Neural progenitor cell (in vitro differentiated cells): ENCODE data around the gene CMC2. TPM values are rescaled to one million over a fixed set of nuclear protein-coding genes. Genes with fewer than 3 reads are reported as not detected.

Experiments
- DNase-seq: peaks from one replicate; pipeline ENCODE4 v3.0.0-alpha.2; 2016; ENCODE audit warnings: low spot score
- H2AFZ ChIP-seq: fragments of 200-600 bp; sonication (generic); replicated peaks from 2 replicates; pipeline ENCODE4 v1.6.1; 2016; ENCODE audit warnings: antibody characterized with exemption
- H3F3A ChIP-seq: fragments of 200-600 bp; sonication (generic); 2 replicates; pipeline ENCODE4 v1.6.1; 2016; ENCODE audit warnings: antibody characterized with exemption, low read depth
- H3K27ac ChIP-seq: fragments of 200-600 bp; sonication (generic); 2 replicates; pipeline ENCODE4 v1.5.1; 2016; ENCODE audit warnings: mild to moderate bottlenecking
- H3K27me3 ChIP-seq: fragments of 200-600 bp; sonication (generic); 2 replicates; pipeline ENCODE4 v1.6.1; 2016; ENCODE audit warnings: mild to moderate bottlenecking, moderate library complexity
- H3K36me3 ChIP-seq: fragments of 200-600 bp; sonication (generic); 2 replicates; pipeline ENCODE4 v1.5.1; 2016
- H3K4me1 ChIP-seq: fragments of 200-600 bp; sonication (generic); 2 replicates; pipeline ENCODE4 v1.6.1; 2016; ENCODE audit warnings: mixed run types
- H3K4me2 ChIP-seq: fragments of 200-600 bp; sonication (generic); 2 replicates; pipeline ENCODE4 v1.6.1; 2016
- H3K4me3 ChIP-seq: fragments of 200-600 bp; sonication (generic); 2 replicates; pipeline ENCODE4 v1.5.1; 2016
- H3K79me2 ChIP-seq: fragments of 200-600 bp; sonication (generic); 2 replicates; pipeline ENCODE4 v1.6.1; 2016; ENCODE audit warnings: low read depth
- H3K9ac ChIP-seq: fragments of 200-600 bp; sonication (generic); 2 replicates; pipeline ENCODE4 v1.6.1; 2016
- H3K9me3 ChIP-seq: fragments of 200-600 bp; sonication (generic); 2 replicates; pipeline ENCODE4 v1.5.1; 2016; ENCODE audit warnings: low read depth
- H4K20me1 ChIP-seq: fragments of 200-600 bp; sonication (generic); 2 replicates; pipeline ENCODE4 v1.6.1; 2016; ENCODE audit warnings: low read depth
- H3K27ac Mint-ChIP-seq: 3 replicates; pipeline ENCODE4 v1.8.0; 2021; ENCODE audit warnings: mixed read lengths
- H3K27me3 Mint-ChIP-seq: 2 replicates; pipeline ENCODE4 v1.8.0; 2022; ENCODE audit warnings: low read depth, mild to moderate bottlenecking, inconsistent platforms, moderate library complexity, mixed read lengths; ENCODE audit not compliant: insufficient read depth
- H3K36me3 Mint-ChIP-seq: 3 replicates; pipeline ENCODE4 v1.8.0; 2021; ENCODE audit warnings: mixed read lengths
- H3K4me1 Mint-ChIP-seq: 3 replicates; pipeline ENCODE4 v1.8.0; 2021; ENCODE audit warnings: mixed read lengths
- H3K4me3 Mint-ChIP-seq: 3 replicates; pipeline ENCODE4 v1.8.0; 2021; ENCODE audit warnings: mild to moderate bottlenecking, moderate library complexity, mixed read lengths
- H3K9me3 Mint-ChIP-seq: 3 replicates; pipeline ENCODE4 v1.8.0; 2020; ENCODE audit warnings: mixed read lengths
- CTCF ChIP-seq: fragments of 200-600 bp; sonication (generic); IDR thresholded peaks from 2 replicates; pipeline ENCODE4 v1.5.1; 2017; ENCODE audit warnings: antibody characterized with exemption, mild to moderate bottlenecking
- EZH2 ChIP-seq: fragments of 200-600 bp; sonication (generic); IDR thresholded peaks from 2 replicates; pipeline ENCODE4 v1.6.1; 2017; ENCODE audit warnings: antibody characterized with exemption, mild to moderate bottlenecking, moderate library complexity
- EZH2phosphoT487 ChIP-seq: fragments of 200-600 bp; sonication (generic); IDR thresholded peaks from 2 replicates; pipeline ENCODE4 v1.6.1; 2017; ENCODE audit warnings: antibody characterized with exemption
- total RNA-seq: library from RNA; depleted of rRNA; stranded (reverse); fragments of >200 nt; gene quantifications from 2 replicates; pipeline ENCODE4 v1.2.3, GENCODE V29; 2015; ENCODE audit warnings: low replicate concordance

CMC2 gene
- total RNA-seq, 1 donor from 2014 or later: 138 TPM

- Histone ChIP-seq H2AFZ (no peak overlapping the region), H4K20me1 (no peaks in the 10 kb centered on the region), H3K27me3 (no peaks in the 10 kb centered on the region), H3K9ac (no peak overlapping the region), H3K4me2 (no peak overlapping the region), H3K36me3 (peaks cover 3% of the 10 kb centered on the region), H3K9me3 (no peaks in the 10 kb centered on the region), H3K79me2 (peaks cover 39% of the 10 kb centered on the region), H3K4me1 (peaks cover 17% of the 10 kb centered on the region), H3F3A (no peaks in the 10 kb centered on the region), H3K4me3 (no peak overlapping the region), H3K27ac (no peak overlapping the region)
- H3K4me1 Mint-ChIP-seq: peaks cover 5% of the 10 kb centered on the region
- no peaks in the 10 kb centered on the region for H3K27me3 Mint-ChIP-seq
- H3K36me3 Mint-ChIP-seq: peaks cover 13% of the 10 kb centered on the region
- H3K4me3 Mint-ChIP-seq: no peak overlapping the region
- H3K27ac Mint-ChIP-seq: peak overlapping the region; percentile 16
- no peak for DNase-seq
- no peak for TF ChIP-seq CTCF
- TF ChIP-seq EZH2: no peak
- no peak for TF ChIP-seq EZH2phosphoT487
- no peaks in the 10 kb centered on the region for H3K9me3 Mint-ChIP-seq
Measured at GRCh38 chr16:80982646-80983045, 24.0 kb downstream of the CMC2 start.

- no peak overlapping the region for H3K4me3 Mint-ChIP-seq
Measured at GRCh38 chr16:80981103-80981502, 25.6 kb downstream of the CMC2 start.

GRCh38 chr16:80976946-80977345 lies 29.7 kb downstream of the CMC2 start:
- Histone ChIP-seq H3K4me2 (no peak overlapping the region), H3K27ac (peak overlapping the region; percentile 3), H3F3A (no peaks in the 10 kb centered on the region), H2AFZ (no peak overlapping the region), H3K79me2 (peaks cover 5% of the 10 kb centered on the region), H3K9ac (no peak overlapping the region), H4K20me1 (no peaks in the 10 kb centered on the region), H3K9me3 (no peaks in the 10 kb centered on the region), H3K4me3 (no peak overlapping the region), H3K4me1 (peaks cover 14% of the 10 kb centered on the region), H3K36me3 (peaks cover 3% of the 10 kb centered on the region), H3K27me3 (no peaks in the 10 kb centered on the region)
- Mint-ChIP-seq H3K27me3 (no peaks in the 10 kb centered on the region), H3K4me3 (no peak overlapping the region), H3K27ac (no peak overlapping the region), H3K9me3 (no peaks in the 10 kb centered on the region), H3K36me3 (peaks cover 12% of the 10 kb centered on the region), H3K4me1 (peaks cover 5% of the 10 kb centered on the region)
- DNase-seq: no peak
- TF ChIP-seq CTCF: no peak
- TF ChIP-seq EZH2: no peak
- no peak for TF ChIP-seq EZH2phosphoT487

More at GRCh38 chr16:80981103-80981502, 25.6 kb downstream of the CMC2 start:
- H3K27me3 Mint-ChIP-seq: no peaks in the 10 kb centered on the region
- TF ChIP-seq EZH2 (no peak), EZH2phosphoT487 (no peak), CTCF (no peak)
- Histone ChIP-seq H3K9me3 (no peaks in the 10 kb centered on the region), H3K27ac (no peak overlapping the region), H3K4me1 (peaks cover 6% of the 10 kb centered on the region), H3F3A (no peaks in the 10 kb centered on the region), H3K9ac (no peak overlapping the region), H4K20me1 (no peaks in the 10 kb centered on the region), H3K4me3 (no peak overlapping the region), H3K36me3 (peaks cover 3% of the 10 kb centered on the region), H3K27me3 (no peaks in the 10 kb centered on the region), H2AFZ (no peak overlapping the region), H3K79me2 (peaks cover 30% of the 10 kb centered on the region), H3K4me2 (no peak overlapping the region)
- H3K36me3 Mint-ChIP-seq: peaks cover 13% of the 10 kb centered on the region
- no peak overlapping the region for H3K27ac Mint-ChIP-seq
- DNase-seq: no peak
- no peaks in the 10 kb centered on the region for H3K4me1 Mint-ChIP-seq
- H3K9me3 Mint-ChIP-seq: no peaks in the 10 kb centered on the region
